ENCODE measurements around the gene KLK11. TPM values are rescaled to one million over a fixed set of nuclear protein-coding genes. Genes with fewer than 3 reads are reported as not detected.

KLK11 gene
- total and polyA plus RNA-seq, 2 donors (not counting 1 experiment from before 2014, with no cell fraction given): not detected

- no peak overlapping the region for H3K4me3 ChIP-seq (ENCODE audit: control extremely low read depth in 1 of 5, extremely low read depth in 1 of 5, insufficient read depth in 1 of 5, low read depth in 2 of 5, low read length in 4 of 5)
- H3K4me2 ChIP-seq (replicated peaks; ENCODE audit: low read depth, low read length, poor library complexity, severe bottlenecking): no peak overlapping the region
- no peak overlapping the region for H2AFZ ChIP-seq (ENCODE audit: insufficient read depth, low read depth, low read length, poor library complexity, severe bottlenecking)
- no peak for TF ChIP-seq EZH2 (IDR thresholded peaks at IDR 0.05; ENCODE audit: borderline replicate concordance, insufficient read depth, low read depth, low read length, poor library complexity, severe bottlenecking)
- TF ChIP-seq CTCF (IDR thresholded peaks at IDR 0.05): no peak
- no peaks in the 10 kb centered on the region for H4K20me1 ChIP-seq (ENCODE audit: control insufficient read depth, insufficient read depth, low read length, poor library complexity, severe bottlenecking)
- Mint-ChIP-seq H3K27ac (no peak overlapping the region), H3K4me3 (no peak overlapping the region), H3K27me3 (peaks cover 37% of the 10 kb centered on the region), H3K4me1 (no peaks in the 10 kb centered on the region), H3K9me3 (ENCODE audit: insufficient read depth) (no peaks in the 10 kb centered on the region)
- ChIA-PET POLR2A (no interaction called here), CTCF (no interaction called here)
- no peaks in the 10 kb centered on the region for H3K4me1 ChIP-seq (ENCODE audit: control insufficient read depth in 2 of 2, insufficient read depth in 2 of 2, low read length in 2 of 2)
- WGBS (ENCODE audit: insufficient coverage): 46% methylated on average over 2 of the region's 4 CpGs
- H3K27me3 ChIP-seq (replicated peaks in 1 of 4; ENCODE audit: control extremely low read depth in 1 of 4, control insufficient read depth in 3 of 4, insufficient read depth in 4 of 4, low read length in 3 of 4): peaks cover 0 to 17% (median 4%) of the 10 kb centered on the region in 4 experiments
- no peak overlapping the region for H3K27ac ChIP-seq (ENCODE audit: low read length in 2 of 2)
- no peaks in the 10 kb centered on the region for H3K79me2 ChIP-seq (ENCODE audit: control insufficient read depth, insufficient read depth, low read length)
- H3K36me3 ChIP-seq (replicated peaks in 1 of 2; ENCODE audit: control extremely low read depth in 1 of 2, control insufficient read depth in 1 of 2, extremely low read depth in 1 of 2, insufficient read depth in 2 of 2, low read length in 1 of 2): no peaks in the 10 kb centered on the region
- H3K9ac ChIP-seq (ENCODE audit: low read length): no peak overlapping the region
- no peak for ATAC-seq (ENCODE audit: low read depth)
- H3K9me3 ChIP-seq (ENCODE audit: control extremely low read depth in 1 of 3, control insufficient read depth in 2 of 3, insufficient read depth in 1 of 3, low read length in 2 of 3): peaks cover 0 to 3% (median 0%) of the 10 kb centered on the region in 3 donors
- intact Hi-C loops (cut with micrococcal nuclease): no loop called here
- no peak for DNase-seq
These were observed 16.2 kb downstream of the KLK11 start for GRCh38 chr19:51010066-51010795.

- peaks cover 31% of the 10 kb centered on the region for H3K27me3 Mint-ChIP-seq
- no peak overlapping the region for H3K4me3 Mint-ChIP-seq
- Histone ChIP-seq H3K9me3 (ENCODE audit: control extremely low read depth in 1 of 3, control insufficient read depth in 2 of 3, insufficient read depth in 1 of 3, low read length in 2 of 3) (peaks cover 0 to 3% (median 0%) of the 10 kb centered on the region in 3 donors), H3K9ac (ENCODE audit: low read length) (no peak overlapping the region), H3K79me2 (ENCODE audit: control insufficient read depth, insufficient read depth, low read length) (no peaks in the 10 kb centered on the region), H3K4me3 (ENCODE audit: control extremely low read depth in 1 of 5, extremely low read depth in 1 of 5, insufficient read depth in 1 of 5, low read depth in 2 of 5, low read length in 4 of 5) (no peak overlapping the region), H3K27ac (ENCODE audit: low read length in 2 of 2) (no peak overlapping the region), H2AFZ (ENCODE audit: insufficient read depth, low read depth, low read length, poor library complexity, severe bottlenecking) (no peak overlapping the region), H4K20me1 (ENCODE audit: control insufficient read depth, insufficient read depth, low read length, poor library complexity, severe bottlenecking) (no peaks in the 10 kb centered on the region), H3K27me3 (replicated peaks in 1 of 4; ENCODE audit: control extremely low read depth in 1 of 4, control insufficient read depth in 3 of 4, insufficient read depth in 4 of 4, low read length in 3 of 4) (peaks cover 0 to 7% (median 2%) of the 10 kb centered on the region in 4 experiments), H3K36me3 (replicated peaks in 1 of 2; ENCODE audit: control extremely low read depth in 1 of 2, control insufficient read depth in 1 of 2, extremely low read depth in 1 of 2, insufficient read depth in 2 of 2, low read length in 1 of 2) (no peaks in the 10 kb centered on the region), H3K4me1 (ENCODE audit: control insufficient read depth in 2 of 2, insufficient read depth in 2 of 2, low read length in 2 of 2) (no peaks in the 10 kb centered on the region), H3K4me2 (replicated peaks; ENCODE audit: low read depth, low read length, poor library complexity, severe bottlenecking) (no peak overlapping the region)
- no peak for DNase-seq
- ChIA-PET POLR2A (no interaction called here), CTCF (no interaction called here)
- intact Hi-C loops (cut with micrococcal nuclease): no loop called here
- no peak for ATAC-seq (ENCODE audit: low read depth)
- H3K9me3 Mint-ChIP-seq (ENCODE audit: insufficient read depth): no peaks in the 10 kb centered on the region
- no peaks in the 10 kb centered on the region for H3K4me1 Mint-ChIP-seq
- H3K27ac Mint-ChIP-seq: no peak overlapping the region
- 80% methylated on average over 13 of the region's 19 CpGs for WGBS (ENCODE audit: insufficient coverage)
- TF ChIP-seq EZH2 (IDR thresholded peaks at IDR 0.05; ENCODE audit: borderline replicate concordance, insufficient read depth, low read depth, low read length, poor library complexity, severe bottlenecking) (no peak), CTCF (IDR thresholded peaks at IDR 0.05) (no peak)
These were observed 17.1 kb downstream of the KLK11 start for GRCh38 chr19:51009061-51009891.

Measured in B cell (primary cell).